Measurements from ENCODE around the gene SEPTIN1. TPM values are rescaled to one million over a fixed set of nuclear protein-coding genes. Genes with fewer than 3 reads are reported as not detected.

SEPTIN1 gene
- total RNA-seq, 4 donors from 2014 or later, result 1.2 to 7.1 (median 2.7) TPM

GRCh38 chr16:30357085-30357714 is 25.2 kb downstream of the SEPTIN1 start:
- no peak for DNase-seq
- intact Hi-C loops (cut with DNase I), result no loop called here
- Histone ChIP-seq H3K27ac (peak overlapping the region in 2 of 4 donors; percentile 98), H3K27me3 (no peaks in the 10 kb centered on the region), H3K36me3 (peaks cover 20 to 76% (median 22%) of the 10 kb centered on the region in 3 donors), H3K4me3 (no peak overlapping the region), H3K4me1 (peaks cover 31 to 61% (median 32%) of the 10 kb centered on the region in 3 donors), H3K9me3 (no peaks in the 10 kb centered on the region)
- TF ChIP-seq POLR2A (IDR thresholded peaks at IDR 0.05) (no peak), CTCF (IDR thresholded peaks at IDR 0.05) (no peak)
- WGBS, 2 donors, result 72 to 75% methylated on average over 4 to 5 of the region's 5 CpGs

GRCh38 chr16:30356401-30357084 is 25.8 kb downstream of the SEPTIN1 start:
- Histone ChIP-seq H3K4me1 (peaks cover 34 to 68% (median 37%) of the 10 kb centered on the region in 3 donors), H3K9me3 (no peaks in the 10 kb centered on the region), H3K27me3 (no peaks in the 10 kb centered on the region), H3K36me3 (peaks cover 25 to 76% (median 26%) of the 10 kb centered on the region in 3 donors), H3K27ac (peak overlapping the region; percentile 90 to 98 (median 98)), H3K4me3 (peak overlapping the region in 3 of 4 donors; percentile 67 to 99 (median 89))
- TF ChIP-seq POLR2A (IDR thresholded peaks at IDR 0.05) (no peak), CTCF (IDR thresholded peaks at IDR 0.05) (no peak)
- 73 to 100% methylated on average over 3 to 9 of the region's 12 CpGs for WGBS, 2 donors
- DNase-seq, result no peak
- intact Hi-C loops (cut with DNase I), result no loop called here

GRCh38 chr16:30355954-30356308 is 26.4 kb downstream of the SEPTIN1 start:
- intact Hi-C loops (cut with DNase I), result no loop called here
- peaks cover 38 to 74% (median 39%) of the 10 kb centered on the region in 3 donors for H3K4me1 ChIP-seq
- no peak for DNase-seq
- H3K27me3 ChIP-seq, result no peaks in the 10 kb centered on the region
- H3K36me3 ChIP-seq, result peaks cover 31 to 76% (median 31%) of the 10 kb centered on the region in 3 donors
- H3K4me3 ChIP-seq, result peak overlapping the region; percentile 67 to 99 (median 90)
- TF ChIP-seq POLR2A (IDR thresholded peaks at IDR 0.05) (no peak), CTCF (IDR thresholded peaks at IDR 0.05) (no peak)
- H3K27ac ChIP-seq, result peak overlapping the region; percentile 90 to 98 (median 98)
- no peaks in the 10 kb centered on the region for H3K9me3 ChIP-seq
- 100% methylated on average over 1 of the region's 7 CpGs; no CpG with 5 or more reads in 1 of the 2 donors for WGBS, 2 donors

GRCh38 chr16:30355144-30355953 is 27.0 kb downstream of the SEPTIN1 start, which contains the start of gene CD2BP2:
TSS of gene CD2BP2 (minus strand) at chr16:30355308. CDS start at chr16:30354681, 627 bp downstream.
- peak within 1 kb of the TSS; percentile 90 to 98 (median 98) for H3K27ac ChIP-seq
- peak within 1 kb of the TSS; percentile 67 to 99 (median 90) for H3K4me3 ChIP-seq
- intact Hi-C loops (cut with DNase I), result no loop called here
- H3K4me1 ChIP-seq, result peaks cover 38 to 76% (median 39%) of the 10 kb centered on the region in 3 donors
- H3K9me3 ChIP-seq, result no peaks in the 10 kb centered on the region
- TF ChIP-seq CTCF (IDR thresholded peaks at IDR 0.05), result peak in 1 of 6 experiments; percentile 10
- TF ChIP-seq POLR2A (IDR thresholded peaks at IDR 0.05), result peak in 2 of 4 donors; percentile 40 to 73
- H3K27me3 ChIP-seq, result no peaks in the 10 kb centered on the region
- peaks cover 31 to 76% (median 32%) of the 10 kb centered on the region in 3 donors for H3K36me3 ChIP-seq
- DNase-seq, result peak; percentile 83
- 0 to 1% methylated on average over 9 to 31 of the region's 45 CpGs for WGBS, 2 donors

All from esophagus squamous epithelium (tissue), 5 donors.